Muscle of back (tissue), 11 donors: ENCODE results near the gene DLGAP1. TPM values are rescaled to one million over a fixed set of nuclear protein-coding genes. Genes with fewer than 3 reads are reported as not detected.
"Not testable (repeated sequence)": the region's sequence is repeated elsewhere in the genome, so short reads cannot be mapped to it uniquely, and the experiment has no call there.

ENCODE experiments used
- DNase-seq, 3 donors: peaks; one replicate each; pipeline versions ENCODE4 v3.0.0 to v3.0.0-alpha.2; 2013
- polyA plus RNA-seq, 10 donors: library from polyadenylated mRNA; unstranded; fragments of 120-200 nt; gene quantifications; one replicate each; pipeline ENCODE4 v1.2.1, GENCODE V29; 2013; ENCODE audit not compliant: insufficient read length in 10 of 10

Gene DLGAP1
- polyA plus RNA-seq, 10 donors = 1.3 to 3.5 (median 2.1) TPM

DNA sequence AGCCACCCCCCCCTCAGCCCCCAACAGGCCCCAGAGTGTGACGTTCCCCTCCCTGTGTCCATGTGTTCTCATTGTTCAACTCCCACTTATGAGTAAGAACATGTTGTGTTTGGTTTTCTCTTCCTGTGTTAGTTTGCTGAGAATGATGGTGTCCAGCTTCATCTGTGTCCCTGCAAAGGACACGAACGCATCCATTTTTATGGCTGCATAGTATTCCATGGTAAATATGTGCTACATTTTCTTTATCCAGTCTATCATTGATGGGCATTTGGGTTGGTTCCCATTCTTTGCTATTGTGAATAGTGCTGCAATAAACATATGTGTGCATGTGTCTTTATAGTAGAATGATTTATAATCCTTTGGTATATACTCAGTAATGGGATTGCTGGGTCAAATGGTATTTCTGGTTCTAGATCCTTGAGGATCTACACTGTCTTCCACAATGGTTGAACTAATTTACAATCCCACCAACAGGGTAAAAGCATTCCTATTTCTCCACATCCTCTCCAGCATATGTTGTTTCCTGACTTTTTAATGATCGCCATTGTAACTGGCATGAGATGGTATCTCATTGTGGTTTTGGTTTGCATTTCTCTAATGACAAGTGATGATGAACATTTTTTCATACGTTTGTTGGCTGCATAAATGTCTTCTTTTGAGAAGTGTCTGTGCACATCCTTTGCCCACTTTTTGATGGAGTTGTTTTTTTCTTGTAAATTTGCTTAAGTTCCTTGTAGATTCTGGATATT is 760.9 kb downstream of the DLGAP1 start:
- DNase-seq = not testable (repeated sequence)

DNA sequence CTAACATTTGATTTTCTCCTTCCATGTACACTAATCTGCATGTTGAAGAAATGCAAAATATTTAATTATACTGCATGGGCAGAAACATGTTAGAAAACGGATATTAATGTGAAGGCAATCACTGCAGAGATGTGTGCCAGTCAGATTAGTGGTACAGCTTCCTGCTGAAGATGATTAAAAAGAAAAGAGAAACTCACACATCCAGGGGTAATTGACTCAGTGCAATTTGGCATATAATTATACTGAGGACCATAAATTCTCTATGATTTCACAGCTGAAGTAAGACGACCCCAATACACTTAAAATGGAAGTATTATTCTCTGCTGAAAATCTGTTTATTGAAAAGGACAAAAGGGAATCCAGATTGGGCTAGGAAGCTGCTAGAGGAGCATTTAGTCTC is 761.7 kb downstream of the DLGAP1 start:
- no peak for DNase-seq

DNA sequence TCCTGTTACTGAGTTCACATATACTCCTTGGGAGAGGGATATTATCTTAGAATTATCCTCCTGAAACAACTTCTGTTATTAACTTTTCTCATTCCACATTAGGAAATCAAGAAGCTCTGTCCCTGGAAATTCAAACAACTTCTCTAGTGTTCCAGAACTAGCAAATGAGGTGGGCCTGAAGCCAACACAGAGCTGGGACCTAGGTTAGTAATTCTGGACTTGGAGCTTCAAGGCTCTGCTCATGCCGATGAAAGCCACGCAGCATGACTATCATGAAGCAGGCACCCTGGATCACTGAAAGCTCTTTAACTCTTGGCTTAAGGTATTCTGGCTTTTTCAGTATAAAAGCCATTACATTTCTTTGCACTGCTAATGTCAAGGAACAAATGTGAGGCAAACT is 762.4 kb downstream of the DLGAP1 start:
- no peak for DNase-seq

DNA sequence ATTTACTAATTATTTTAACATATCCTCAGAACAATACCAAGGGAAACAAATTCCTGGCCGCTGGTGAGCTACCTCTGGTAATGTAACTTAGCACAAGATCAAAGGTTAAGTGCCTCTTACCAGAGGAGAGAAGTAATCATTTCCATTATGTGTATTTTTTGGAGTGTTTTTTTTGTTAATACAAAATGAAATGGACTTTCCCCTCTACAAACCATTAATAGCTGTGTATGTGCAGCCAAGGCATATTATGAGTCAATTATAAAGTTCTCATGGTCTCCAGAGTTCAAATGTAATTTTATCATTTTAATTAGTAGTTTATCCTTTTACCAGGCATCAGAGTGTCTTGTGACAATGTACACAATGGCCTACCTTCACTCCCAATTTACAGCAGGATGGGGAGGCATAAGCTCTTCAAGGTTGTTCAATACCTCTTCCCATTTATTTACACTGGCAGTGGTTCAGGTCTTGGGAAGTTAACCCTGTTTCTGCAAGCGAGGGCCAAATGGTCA is 762.9 kb downstream of the DLGAP1 start:
- DNase-seq = no peak

DNA sequence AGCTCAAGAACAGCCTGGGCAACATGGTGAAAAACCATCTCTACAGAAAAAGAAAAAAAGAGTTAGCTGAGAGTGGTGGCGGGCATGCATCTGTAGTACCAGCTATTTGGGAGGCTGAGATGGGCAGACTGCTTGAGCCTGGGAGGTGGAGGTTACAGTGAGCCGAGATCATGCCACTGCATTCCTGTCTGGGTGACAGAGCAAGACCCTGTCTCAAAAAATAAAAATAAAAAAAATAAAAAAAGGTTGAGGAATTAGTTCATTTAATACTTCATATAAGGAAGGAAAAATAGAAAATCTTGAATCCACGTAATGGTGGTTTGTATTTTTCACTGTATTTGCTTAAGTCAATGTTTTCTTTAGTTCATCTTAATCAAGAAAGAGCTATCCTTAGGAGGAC is 763.4 kb downstream of the DLGAP1 start:
- DNase-seq = no peak

DNA sequence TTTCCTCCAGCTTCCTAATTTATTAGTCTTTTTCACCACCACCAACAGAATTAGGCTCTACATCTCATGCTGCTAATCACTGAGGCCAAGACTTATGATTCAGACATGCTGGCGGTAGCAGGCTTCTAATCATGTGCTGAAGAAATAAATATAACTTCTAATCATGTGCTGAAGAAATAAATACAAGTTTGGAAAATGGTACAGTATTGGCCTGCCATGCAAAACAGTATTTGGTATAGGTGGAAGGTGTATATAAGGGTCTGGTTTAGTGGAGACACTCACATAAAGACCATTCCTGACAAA is 764.4 kb downstream of the DLGAP1 start:
- no peak for DNase-seq

DNA sequence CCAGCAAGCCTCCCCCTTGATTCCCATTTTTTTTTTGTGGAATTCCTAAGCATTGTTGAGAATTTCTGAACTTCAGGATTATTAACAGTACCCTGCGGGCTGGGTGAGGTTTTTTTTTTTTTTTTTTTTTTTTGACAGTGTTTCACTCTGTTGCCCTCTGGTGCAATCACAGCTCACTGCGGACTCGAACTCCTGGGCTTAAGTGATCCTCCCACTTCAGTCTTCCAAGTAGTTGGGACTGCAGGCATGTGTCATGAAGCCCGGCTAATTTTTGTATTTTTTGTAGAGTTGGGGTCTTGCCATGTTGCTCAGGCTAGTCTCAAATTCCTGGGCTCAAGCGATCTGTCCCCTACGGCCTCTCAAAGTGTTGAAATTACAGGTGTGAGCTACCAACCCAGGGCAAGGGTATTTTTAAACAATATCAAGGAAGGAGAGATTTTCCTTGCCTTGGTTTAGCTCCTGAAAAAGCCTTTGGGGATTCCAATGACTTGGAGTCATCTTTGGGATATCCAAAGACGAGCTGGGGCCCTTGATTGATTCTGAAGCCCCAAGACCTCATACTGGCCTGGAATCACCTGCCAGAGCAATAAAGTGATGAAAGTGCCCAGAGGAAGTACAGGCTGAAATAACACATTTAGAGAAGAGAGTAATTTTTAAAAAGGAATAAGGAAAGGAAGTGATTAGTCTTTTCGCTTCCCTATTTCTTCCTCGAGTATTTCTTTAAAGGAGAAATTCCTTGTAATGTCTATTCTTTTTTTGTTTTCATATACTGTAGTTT is 764.9 kb downstream of the DLGAP1 start:
- DNase-seq = no peak

DNA sequence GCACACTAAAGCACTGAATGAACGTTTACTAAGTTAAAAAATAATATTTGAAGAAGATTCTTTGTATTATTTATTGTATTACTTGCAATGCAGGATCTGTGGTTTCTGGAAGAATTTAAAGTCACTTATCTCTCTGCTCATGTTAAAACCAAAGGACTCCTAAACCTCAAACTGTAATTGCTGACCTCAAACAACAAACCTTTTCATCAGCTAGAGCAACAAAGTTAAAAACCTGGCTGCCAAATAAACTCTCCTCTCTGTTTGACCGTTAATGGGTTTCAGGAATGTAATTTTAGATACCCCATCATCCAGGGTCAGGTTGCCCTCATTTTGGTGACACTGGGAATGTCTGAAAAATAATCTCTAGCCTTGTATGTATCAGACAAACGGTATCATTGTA is 766.0 kb downstream of the DLGAP1 start:
- no peak for DNase-seq

DNA sequence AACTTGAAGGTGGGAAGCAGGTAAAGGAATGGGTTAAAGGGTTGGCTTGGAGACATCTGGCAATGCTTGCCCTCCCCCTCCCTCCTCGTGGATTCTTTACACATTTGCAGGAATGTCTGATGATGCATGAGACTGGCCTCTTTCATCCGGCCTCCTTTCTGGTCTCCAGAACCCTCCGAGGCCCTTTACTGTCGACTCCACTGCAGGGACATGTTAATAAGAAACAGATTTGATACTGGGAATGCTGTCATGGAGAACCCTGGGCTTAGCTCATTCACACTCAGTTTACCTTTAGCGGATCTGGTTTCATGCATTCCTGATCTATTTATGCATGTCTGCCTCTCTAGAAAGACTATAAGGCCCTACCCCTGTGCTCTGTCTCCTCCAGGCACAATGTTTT is 766.4 kb downstream of the DLGAP1 start:
- DNase-seq = peak; percentile 44 to 97 (median 63)

DNA sequence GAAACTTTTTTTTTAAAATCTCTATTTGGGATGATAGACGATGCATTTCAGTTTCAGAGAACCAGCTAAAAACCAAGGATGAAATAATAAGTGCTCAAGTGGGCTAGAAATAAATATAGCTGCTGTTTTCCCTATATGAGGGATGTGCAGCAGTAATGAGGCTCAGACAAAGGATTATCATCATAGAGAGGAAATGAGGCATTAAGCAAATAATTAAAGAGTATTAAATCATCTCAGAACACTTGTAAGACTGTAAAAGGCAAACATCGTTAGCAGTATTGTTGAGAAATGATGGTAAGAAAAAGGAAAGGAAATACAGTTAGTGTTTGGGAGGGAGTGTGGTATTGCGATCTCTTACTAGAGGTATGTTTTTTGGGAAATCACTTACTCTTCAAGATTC is 771.6 kb downstream of the DLGAP1 start:
- DNase-seq = no peak

DNA sequence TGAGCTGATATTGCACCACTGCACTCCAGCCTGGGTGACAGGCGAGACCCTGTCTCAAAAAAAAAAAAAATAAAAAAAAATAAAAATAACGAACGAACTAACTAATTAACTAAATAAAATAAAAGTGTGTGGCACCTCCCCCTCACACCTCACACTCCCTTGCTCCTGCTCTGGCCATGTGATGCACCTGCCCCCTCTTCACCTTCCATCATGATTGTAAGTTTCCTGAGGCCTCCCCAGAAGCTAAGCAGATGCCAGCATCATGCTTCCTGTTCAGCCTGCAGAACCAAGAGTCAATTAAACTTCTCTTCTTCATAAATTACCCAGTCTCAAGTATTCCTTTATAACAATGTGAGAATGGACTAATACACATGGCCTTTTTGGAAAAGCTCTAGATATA is 773.0 kb downstream of the DLGAP1 start:
- DNase-seq = no peak

DNA sequence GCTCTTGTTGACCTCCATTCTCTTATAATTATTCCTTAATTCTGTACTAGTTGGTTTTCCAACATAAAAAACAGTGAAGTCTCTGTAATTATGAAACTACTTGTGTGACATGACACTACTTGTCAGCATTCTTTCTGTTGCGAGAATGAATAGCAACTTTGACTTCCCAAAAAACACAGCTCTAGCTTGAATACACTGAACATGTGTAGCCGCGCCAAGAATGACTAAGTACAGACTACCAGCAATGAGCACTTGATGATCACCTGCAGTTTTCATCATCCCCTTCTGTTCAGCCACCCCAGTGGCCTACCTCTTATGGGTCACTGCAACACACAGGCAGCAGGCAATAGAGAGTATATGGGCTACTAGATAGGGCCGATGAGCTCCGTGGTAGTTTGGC is 775.9 kb downstream of the DLGAP1 start:
- DNase-seq = no peak

DNA sequence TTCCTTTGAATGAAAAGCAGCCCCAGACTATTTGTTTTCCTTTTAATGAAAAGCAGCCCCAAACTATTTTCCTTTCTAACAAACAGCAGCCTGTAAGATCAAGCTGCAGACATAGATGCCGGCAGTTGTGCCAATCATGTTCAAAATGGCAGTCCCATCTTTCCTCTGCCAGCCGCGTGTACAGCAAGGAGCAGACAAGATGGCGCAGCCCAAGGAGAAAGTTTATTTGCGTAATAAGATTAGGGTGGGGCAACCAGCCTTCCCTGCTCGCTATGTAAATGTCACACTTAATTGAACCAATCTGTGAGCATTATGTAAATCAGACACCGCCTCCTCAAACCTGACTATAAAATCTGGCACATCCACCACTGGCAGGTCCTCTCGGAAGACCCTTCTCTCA is 779.1 kb downstream of the DLGAP1 start:
- DNase-seq = no peak

DNA sequence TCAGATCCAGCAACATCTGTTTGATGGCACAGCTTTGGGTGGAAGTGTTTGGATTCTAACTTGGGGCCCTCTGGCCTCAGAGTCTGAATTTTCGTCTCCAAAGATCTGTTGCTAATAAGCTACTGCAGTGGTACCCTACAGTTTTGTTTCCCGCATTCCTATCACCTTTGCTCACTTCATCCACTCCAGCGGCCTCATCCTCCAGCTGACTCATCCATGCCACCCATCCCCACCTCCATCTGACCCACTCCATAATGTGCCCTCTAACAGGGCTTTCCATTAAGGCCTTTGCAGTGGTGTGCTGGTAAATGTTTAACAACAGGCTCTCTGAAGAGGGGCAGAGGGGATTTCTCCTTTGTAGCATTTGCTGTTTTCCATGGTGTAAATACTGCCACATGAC is 779.7 kb downstream of the DLGAP1 start:
- DNase-seq = no peak

DNA sequence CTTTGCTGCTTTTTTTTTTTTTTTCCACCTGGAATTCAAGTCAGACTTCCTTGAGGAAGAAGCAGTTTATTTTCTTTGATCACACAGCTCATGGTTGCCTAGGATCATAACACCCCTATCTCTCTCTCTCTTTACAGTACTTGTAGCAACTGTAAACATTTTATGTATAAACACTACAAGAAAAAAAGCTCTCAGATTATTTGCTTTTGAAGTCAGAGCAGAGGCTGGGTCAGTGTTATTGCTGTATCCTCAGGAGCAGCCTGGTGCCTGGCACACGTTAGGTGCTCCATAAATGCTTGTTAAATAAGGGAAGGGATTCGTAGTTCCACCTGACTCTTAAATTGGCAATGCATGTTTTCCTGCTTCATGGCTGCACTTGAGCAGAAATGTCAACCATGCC is 783.9 kb downstream of the DLGAP1 start:
- DNase-seq = no peak

DNA sequence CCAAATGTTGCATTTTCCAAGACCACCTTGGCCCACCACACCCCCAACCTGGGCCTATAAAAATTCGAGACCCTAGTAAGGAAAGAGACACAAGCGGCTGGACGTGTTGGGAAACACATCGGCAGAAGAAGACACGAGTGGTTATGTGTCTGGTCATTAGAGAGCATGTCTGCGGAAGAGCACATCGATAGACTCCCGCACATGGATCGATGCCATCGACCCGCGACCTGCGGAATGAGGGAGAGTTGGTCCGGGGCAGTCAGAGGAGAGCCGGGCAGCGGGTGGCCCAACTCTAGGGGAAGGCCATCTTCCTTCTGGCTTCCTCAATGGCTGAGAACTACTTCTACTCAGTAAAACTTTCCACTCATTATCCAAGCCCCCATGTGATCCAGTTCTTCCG is 785.7 kb downstream of the DLGAP1 start:
- no peak for DNase-seq

DNA sequence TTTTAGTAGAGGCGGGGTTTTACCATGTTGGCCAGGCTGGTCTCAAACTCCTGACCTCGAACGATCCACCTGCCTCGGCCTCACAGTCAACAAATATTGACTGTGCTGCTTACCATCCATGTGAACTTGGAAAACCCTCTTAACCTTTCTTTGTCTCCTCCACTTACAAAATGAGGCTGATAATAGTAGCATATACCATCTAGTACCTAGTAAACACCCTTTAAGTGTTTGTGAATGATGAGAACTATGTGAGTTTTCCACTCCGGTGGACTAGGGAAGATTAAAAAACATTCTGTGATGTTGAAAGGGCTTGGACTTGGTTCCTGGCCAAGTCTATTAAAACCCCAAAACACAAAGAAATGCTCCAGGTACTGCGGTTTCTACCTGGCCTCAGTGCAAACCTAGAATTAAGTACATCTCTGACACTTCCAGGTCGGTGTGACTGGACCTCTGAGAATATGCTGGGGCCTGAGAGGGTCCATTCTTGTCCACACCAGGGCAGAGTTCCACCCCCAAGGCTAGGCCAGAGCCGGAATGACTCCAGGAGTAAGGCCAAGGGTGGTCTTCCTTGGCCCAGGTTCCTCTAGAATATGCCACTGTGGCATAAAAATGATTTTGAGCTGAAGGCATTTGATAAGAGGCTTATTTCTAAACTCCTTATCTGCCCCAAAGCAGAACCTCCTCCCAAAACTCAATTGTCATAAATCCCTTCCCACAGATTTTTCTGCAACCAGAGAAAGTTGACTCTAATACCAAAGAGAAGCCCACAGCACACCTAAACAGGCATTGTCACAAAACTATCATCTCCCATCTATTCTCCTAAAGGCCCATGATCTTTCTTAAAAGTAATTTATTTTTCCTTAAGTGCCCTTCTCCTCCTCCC is 787.6 kb downstream of the DLGAP1 start:
- DNase-seq = no peak

DNA sequence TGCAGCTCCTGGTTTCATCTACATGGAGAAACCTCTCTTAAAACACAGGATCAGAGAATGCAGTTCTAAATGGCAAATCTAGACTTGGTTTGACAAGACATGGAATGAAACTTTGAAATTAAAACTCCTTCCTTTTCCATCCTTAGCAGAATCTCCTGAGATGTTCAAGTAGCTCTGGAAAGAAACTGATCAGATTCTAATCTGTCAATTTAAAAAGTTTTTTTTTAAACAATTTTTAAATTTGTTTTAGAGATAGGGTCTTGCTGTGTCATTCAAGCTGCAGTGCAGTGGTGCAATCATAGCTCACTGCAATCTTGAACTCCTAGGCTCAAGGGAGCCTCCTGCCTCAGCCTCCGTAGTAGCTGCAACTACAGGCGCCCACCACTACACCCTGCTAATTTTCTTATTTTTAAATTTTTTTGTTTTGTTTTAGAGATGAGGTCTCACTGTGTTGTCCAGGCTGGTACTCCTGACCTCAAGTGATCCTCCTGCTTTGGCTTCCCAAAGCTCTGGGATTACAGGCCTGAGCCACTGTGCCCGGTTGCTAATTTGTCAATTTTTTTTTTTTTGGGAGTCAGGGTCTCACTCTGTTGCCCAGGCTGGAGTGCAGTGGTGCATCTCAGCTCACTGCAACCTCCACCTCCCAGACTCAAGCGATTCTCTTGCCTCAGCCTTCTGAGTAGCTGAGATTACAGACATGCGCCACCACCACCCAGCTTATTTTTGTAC is 788.4 kb downstream of the DLGAP1 start:
- no peak for DNase-seq

DNA sequence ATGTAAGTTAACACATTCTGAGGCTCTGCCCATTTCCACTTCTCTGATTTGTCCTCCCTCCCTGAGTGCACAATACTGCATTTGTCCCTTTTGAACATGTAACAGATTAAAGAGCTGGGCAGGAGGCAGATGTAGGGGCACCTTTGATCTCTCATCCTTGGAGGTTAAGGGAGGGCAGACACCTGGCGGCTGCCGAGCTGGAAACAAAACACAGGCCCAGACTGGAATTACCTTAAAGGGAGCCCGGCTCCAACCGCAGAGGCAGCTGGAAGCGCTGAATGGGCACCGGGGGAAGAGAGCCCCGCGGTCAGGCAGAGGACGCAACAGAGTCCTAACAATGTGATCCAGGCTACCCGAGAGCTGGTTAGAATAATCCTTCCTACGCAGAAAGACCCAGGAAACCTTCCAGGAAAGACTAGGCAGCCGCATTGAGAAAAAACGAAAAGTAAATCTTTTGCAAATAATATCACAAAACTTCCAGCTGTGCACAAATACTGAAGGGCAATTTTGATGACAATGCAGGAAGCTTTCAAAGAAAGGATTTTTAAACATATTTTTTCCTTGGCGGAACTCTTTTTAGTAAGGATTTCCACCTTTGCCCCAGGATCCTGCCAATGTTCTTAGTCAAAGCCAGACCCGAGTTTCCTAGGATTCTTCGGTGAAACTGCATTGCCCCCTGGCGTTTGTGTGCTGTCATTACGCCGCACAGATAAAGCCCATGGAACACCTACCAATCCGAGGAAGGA is 789.2 kb downstream of the DLGAP1 start:
- peak; percentile 86 to 92 (median 89) for DNase-seq

DNA sequence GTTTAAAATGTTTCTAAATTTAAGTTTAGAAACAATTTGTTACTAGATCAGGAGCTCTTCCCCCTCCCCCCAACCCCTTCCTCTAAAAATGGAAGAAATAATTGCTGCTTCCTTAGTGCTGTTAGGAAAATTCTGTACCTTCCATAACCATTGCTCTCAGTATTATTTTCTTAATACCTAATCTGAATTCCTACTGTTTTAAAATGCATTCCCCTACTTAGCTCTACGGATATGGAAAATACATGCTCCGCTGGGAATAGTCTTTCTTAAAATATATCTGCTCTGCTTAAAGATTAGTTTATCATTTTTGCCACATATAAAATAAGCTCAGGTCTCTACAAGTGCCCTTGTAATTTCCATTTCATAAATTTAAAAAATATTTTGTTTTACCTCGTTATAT is 789.9 kb downstream of the DLGAP1 start:
- no peak for DNase-seq

DNA sequence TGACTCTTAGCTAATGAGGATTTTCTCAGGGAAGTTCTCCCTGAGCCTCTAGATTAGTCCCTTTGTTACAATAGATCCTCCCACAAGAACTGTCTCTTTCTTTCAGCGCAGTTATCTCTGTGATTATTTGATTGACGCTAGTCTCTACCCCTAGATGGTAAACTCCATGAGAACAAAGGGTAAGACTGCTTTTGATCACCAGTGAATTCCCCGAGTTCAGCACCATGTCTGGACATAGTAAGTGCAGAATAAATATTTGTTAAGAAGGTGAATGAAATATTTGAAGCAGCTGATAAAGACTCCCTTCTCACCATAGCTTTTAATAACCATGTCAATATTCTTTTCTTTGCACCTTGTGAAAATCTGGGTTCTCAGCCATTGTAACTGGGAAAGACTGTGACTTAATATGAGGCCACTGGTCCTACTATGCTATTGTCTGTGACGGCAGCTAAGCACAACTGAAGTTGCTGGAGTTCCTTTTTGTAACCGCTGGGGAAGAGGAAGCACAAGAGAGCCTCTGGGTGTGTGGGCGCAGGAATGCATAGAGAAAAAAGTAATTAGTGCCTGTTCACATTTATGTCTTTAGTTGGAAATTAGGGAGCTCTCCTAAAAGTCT is 790.4 kb downstream of the DLGAP1 start:
- DNase-seq = no peak
